Measurements from ENCODE around the gene ACBD6. TPM values are rescaled to one million over a fixed set of nuclear protein-coding genes. Genes with fewer than 3 reads are reported as not detected.

The ACBD6 gene
- total and polyA plus RNA-seq, 2 experiments from 2014 or later: 75.7 to 88.8 TPM

DNA sequence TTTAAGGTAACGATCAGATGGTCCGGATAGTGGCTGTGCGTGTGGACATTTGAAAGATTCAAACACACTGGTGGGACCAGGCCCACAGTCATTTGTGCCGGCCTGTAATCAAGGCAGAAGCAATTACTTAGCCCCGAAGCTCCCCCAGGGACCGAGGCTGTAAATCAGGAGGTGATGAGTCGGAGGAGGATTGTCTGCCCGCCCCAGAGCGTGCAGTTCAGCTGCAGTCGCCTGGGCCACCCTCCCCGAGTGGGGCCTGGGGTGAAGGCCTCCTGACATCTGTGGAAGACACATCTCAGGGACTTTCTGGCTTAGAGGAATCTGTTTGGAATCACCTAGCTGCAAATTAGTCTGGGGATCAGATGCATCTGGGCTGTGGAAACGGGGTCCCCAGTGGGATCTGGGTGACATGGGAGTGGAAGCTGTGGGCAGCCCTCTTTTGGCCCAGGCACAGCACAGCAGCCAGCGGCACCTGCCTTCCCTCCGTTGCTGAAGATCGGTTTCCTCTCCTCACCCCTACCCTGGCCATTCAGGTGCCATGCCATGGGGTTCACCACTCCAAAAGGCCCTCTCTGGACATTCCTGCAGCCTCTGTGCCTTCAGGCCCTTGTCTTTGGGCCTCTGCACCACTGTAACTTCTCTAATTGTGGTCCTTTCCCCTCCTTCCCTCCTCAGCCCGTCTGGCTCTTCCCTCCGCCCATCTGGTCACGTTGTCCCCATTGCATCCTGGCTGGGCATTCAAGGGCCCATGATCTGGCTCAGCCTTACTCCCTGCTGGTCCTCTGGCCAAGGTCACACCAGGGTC, 246.6 kb downstream of the ACBD6 start:
- H3K9me3 Mint-ChIP-seq: no peaks in the 10 kb centered on the region; the same call in 2 of the 3 replicates
- Histone ChIP-seq H3K27me3 (ENCODE audit: insufficient read depth) (no peaks in the 10 kb centered on the region), H3K79me2 (replicated peaks; ENCODE audit: insufficient read depth) (no peaks in the 10 kb centered on the region), H3K9me2 (ENCODE audit: insufficient read depth) (no peaks in the 10 kb centered on the region), H3K27ac (ENCODE audit: low read depth) (no peak overlapping the region), H3K4me3 (no peak overlapping the region), H2AFZ (no peak overlapping the region), H3F3A (replicated peaks; ENCODE audit: low read depth) (no peaks in the 10 kb centered on the region), H3K4me1 (ENCODE audit: insufficient read depth) (no peaks in the 10 kb centered on the region), H3K4me2 (no peak overlapping the region), H4K20me1 (replicated peaks; ENCODE audit: insufficient read depth) (no peaks in the 10 kb centered on the region), H3K36me3 (ENCODE audit: insufficient read depth) (no peaks in the 10 kb centered on the region)
- DNase-seq (ENCODE audit: low spot score) (no peak), ATAC-seq (no peak)
- H3K27ac Mint-ChIP-seq: no peak overlapping the region; the same call in 1 of the 2 replicates
- no peaks in the 10 kb centered on the region; the same call in 2 of the 3 replicates for H3K36me3 Mint-ChIP-seq (ENCODE audit: low read depth)
- H3K27me3 Mint-ChIP-seq (ENCODE audit: insufficient read depth, low read depth, poor library complexity): peaks cover 14% of the 10 kb centered on the region
- TF ChIP-seq ZNF331 (CRISPR knock-in tag; IDR thresholded peaks at IDR 0.05; ENCODE audit: low read depth) (no peak), EZH2phosphoT487 (IDR thresholded peaks at IDR 0.05; ENCODE audit: unreplicated experiment) (no peak), NANOG (IDR thresholded peaks at IDR 0.05; ENCODE audit: borderline replicate concordance) (no peak), STAT1 (IDR thresholded peaks at IDR 0.05; ENCODE audit: unreplicated experiment) (no peak), ZNF462 (CRISPR knock-in tag; IDR thresholded peaks at IDR 0.05) (no peak), EZH2 (IDR thresholded peaks at IDR 0.05; ENCODE audit: low read depth, unreplicated experiment) (no peak), ZNF114 (CRISPR knock-in tag; IDR thresholded peaks at IDR 0.05) (no peak), CREB1 (CRISPR knock-in tag; IDR thresholded peaks at IDR 0.05; ENCODE audit: low read depth) (no peak), JUNB (IDR thresholded peaks at IDR 0.05; ENCODE audit: unreplicated experiment) (no peak), CTCF (conservative IDR thresholded peaks at IDR 0.05; ENCODE audit: low read depth in 2 of 2) (no peak), POLR2AphosphoS5 (IDR thresholded peaks at IDR 0.05; ENCODE audit: low read depth) (no peak)
- TF ChIP-seq, protein P1, sequence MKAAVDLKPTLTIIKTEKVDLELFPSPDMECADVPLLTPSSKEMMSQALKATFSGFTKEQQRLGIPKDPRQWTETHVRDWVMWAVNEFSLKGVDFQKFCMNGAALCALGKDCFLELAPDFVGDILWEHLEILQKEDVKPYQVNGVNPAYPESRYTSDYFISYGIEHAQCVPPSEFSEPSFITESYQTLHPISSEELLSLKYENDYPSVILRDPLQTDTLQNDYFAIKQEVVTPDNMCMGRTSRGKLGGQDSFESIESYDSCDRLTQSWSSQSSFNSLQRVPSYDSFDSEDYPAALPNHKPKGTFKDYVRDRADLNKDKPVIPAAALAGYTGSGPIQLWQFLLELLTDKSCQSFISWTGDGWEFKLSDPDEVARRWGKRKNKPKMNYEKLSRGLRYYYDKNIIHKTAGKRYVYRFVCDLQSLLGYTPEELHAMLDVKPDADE (IDR thresholded peaks at IDR 0.05): no peak
- TF ChIP-seq, protein P2, sequence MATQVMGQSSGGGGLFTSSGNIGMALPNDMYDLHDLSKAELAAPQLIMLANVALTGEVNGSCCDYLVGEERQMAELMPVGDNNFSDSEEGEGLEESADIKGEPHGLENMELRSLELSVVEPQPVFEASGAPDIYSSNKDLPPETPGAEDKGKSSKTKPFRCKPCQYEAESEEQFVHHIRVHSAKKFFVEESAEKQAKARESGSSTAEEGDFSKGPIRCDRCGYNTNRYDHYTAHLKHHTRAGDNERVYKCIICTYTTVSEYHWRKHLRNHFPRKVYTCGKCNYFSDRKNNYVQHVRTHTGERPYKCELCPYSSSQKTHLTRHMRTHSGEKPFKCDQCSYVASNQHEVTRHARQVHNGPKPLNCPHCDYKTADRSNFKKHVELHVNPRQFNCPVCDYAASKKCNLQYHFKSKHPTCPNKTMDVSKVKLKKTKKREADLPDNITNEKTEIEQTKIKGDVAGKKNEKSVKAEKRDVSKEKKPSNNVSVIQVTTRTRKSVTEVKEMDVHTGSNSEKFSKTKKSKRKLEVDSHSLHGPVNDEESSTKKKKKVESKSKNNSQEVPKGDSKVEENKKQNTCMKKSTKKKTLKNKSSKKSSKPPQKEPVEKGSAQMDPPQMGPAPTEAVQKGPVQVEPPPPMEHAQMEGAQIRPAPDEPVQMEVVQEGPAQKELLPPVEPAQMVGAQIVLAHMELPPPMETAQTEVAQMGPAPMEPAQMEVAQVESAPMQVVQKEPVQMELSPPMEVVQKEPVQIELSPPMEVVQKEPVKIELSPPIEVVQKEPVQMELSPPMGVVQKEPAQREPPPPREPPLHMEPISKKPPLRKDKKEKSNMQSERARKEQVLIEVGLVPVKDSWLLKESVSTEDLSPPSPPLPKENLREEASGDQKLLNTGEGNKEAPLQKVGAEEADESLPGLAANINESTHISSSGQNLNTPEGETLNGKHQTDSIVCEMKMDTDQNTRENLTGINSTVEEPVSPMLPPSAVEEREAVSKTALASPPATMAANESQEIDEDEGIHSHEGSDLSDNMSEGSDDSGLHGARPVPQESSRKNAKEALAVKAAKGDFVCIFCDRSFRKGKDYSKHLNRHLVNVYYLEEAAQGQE (IDR thresholded peaks at IDR 0.05; ENCODE audit: unreplicated experiment): no peak
- H3K4me3 Mint-ChIP-seq: no peak overlapping the region
- peaks cover 37% of the 10 kb centered on the region for H3K4me1 Mint-ChIP-seq
